GM23338 (cell line): Measurements from ENCODE around the gene PIK3R4. TPM values are rescaled to one million over a fixed set of nuclear protein-coding genes. Genes with fewer than 3 reads are reported as not detected.

ENCODE experiments used
- ATAC-seq: fragments of 200-7000 bp; cut with Tn5 transposase; 3 replicates; pipeline ENCODE4 v1.9.1; 2020
- DNase-seq: peaks from one replicate; pipeline ENCODE4 v3.0.0-alpha.2; 2015; ENCODE audit warnings: low spot score
- H2AFZ ChIP-seq: fragments of 200-600 bp; sonication (generic); 2 replicates; pipeline ENCODE4 v1.8.0; 2016; ENCODE audit warnings: antibody characterized with exemption, mild to moderate bottlenecking, moderate library complexity
- H3F3A ChIP-seq: fragments of 200-600 bp; sonication (generic); replicated peaks from 2 replicates; pipeline ENCODE4 v1.8.0; 2017; ENCODE audit warnings: antibody characterized with exemption, mixed run types, low read depth
- H3K27ac ChIP-seq: fragments of 200-600 bp; sonication (generic); 2 replicates; pipeline ENCODE4 v1.6.1; 2016; ENCODE audit warnings: low read depth
- H3K27me3 ChIP-seq: fragments of 200-600 bp; sonication (generic); 2 replicates; pipeline ENCODE4 v1.8.0; 2016; ENCODE audit warnings: mild to moderate bottlenecking, mixed run types, moderate library complexity; ENCODE audit not compliant: insufficient read depth
- H3K36me3 ChIP-seq: fragments of 200-600 bp; sonication (generic); 2 replicates; pipeline ENCODE4 v1.8.0; 2016; ENCODE audit warnings: mild to moderate bottlenecking; ENCODE audit not compliant: insufficient read depth
- H3K4me1 ChIP-seq: fragments of 200-600 bp; sonication (generic); 2 replicates; pipeline ENCODE4 v1.8.0; 2016; ENCODE audit warnings: mild to moderate bottlenecking, moderate library complexity; ENCODE audit not compliant: insufficient read depth
- H3K4me2 ChIP-seq: fragments of 200-600 bp; sonication (generic); 2 replicates; pipeline ENCODE4 v1.7.1; 2017; ENCODE audit warnings: mixed run types
- H3K4me3 ChIP-seq: fragments of 200-600 bp; sonication (generic); 2 replicates; pipeline ENCODE4 v1.6.1; 2016; ENCODE audit warnings: mixed run types
- H3K79me2 ChIP-seq: fragments of 200-600 bp; sonication (generic); replicated peaks from 2 replicates; pipeline ENCODE4 v1.8.0; 2017; ENCODE audit warnings: mild to moderate bottlenecking; ENCODE audit not compliant: insufficient read depth
- H3K9me2 ChIP-seq: fragments of 200-600 bp; sonication (generic); 2 replicates; pipeline ENCODE4 v1.8.0; 2017; ENCODE audit not compliant: insufficient read depth
- H4K20me1 ChIP-seq: fragments of 200-600 bp; sonication (generic); replicated peaks from 2 replicates; pipeline ENCODE4 v1.8.0; 2017; ENCODE audit warnings: mild to moderate bottlenecking; ENCODE audit not compliant: insufficient read depth
- H3K27ac Mint-ChIP-seq: 2 replicates; pipeline ENCODE4 v1.8.0; 2020; ENCODE audit warnings: inconsistent platforms, mild to moderate bottlenecking, moderate library complexity, mixed read lengths
- H3K27me3 Mint-ChIP-seq: 3 replicates; pipeline ENCODE4 v1.8.0; 2022; ENCODE audit warnings: low read depth, mild to moderate bottlenecking, moderate library complexity, mixed read lengths, inconsistent platforms; ENCODE audit not compliant: insufficient read depth, poor library complexity
- H3K36me3 Mint-ChIP-seq: 3 replicates; pipeline ENCODE4 v1.8.0; 2021; ENCODE audit warnings: low read depth, mild to moderate bottlenecking, inconsistent platforms, moderate library complexity, mixed read lengths
- H3K4me1 Mint-ChIP-seq: 3 replicates; pipeline ENCODE4 v1.8.0; 2020; ENCODE audit warnings: mild to moderate bottlenecking, inconsistent platforms, mixed read lengths
- H3K4me3 Mint-ChIP-seq: 3 replicates; pipeline ENCODE4 v1.8.0; 2021; ENCODE audit warnings: moderate library complexity, mild to moderate bottlenecking, inconsistent platforms, mixed read lengths
- H3K9me3 Mint-ChIP-seq: 3 replicates; pipeline ENCODE4 v1.8.0; 2020; ENCODE audit warnings: moderate library complexity, mild to moderate bottlenecking, inconsistent platforms, mixed read lengths
- CREB1 ChIP-seq: fragments of 250-450 bp; sonication (Bioruptor Pico); IDR thresholded peaks from 2 replicates; pipeline ENCODE4 v1.5.0; 2020; ENCODE audit warnings: low read depth, mild to moderate bottlenecking, moderate library complexity
- EZH2 ChIP-seq: fragments of 200-600 bp; sonication (generic); IDR thresholded peaks from one replicate; pipeline ENCODE4 v1.8.0; 2017; ENCODE audit warnings: antibody characterized with exemption, mild to moderate bottlenecking, low read depth; ENCODE audit not compliant: unreplicated experiment
- EZH2phosphoT487 ChIP-seq: fragments of 200-600 bp; sonication (generic); IDR thresholded peaks from one replicate; pipeline ENCODE4 v1.8.1; 2018; ENCODE audit warnings: antibody characterized with exemption; ENCODE audit not compliant: unreplicated experiment
- JUNB ChIP-seq: IDR thresholded peaks from one replicate; pipeline ENCODE4 v1.6.1; 2016; ENCODE audit warnings: antibody characterized with exemption; ENCODE audit not compliant: unreplicated experiment
- POLR2AphosphoS5 ChIP-seq: IDR thresholded peaks from 2 replicates; pipeline ENCODE4 v1.6.1; 2016; ENCODE audit warnings: antibody characterized with exemption, low read depth
- STAT1 ChIP-seq: IDR thresholded peaks from one replicate; pipeline ENCODE4 v1.6.1; 2016; ENCODE audit warnings: antibody characterized with exemption; ENCODE audit not compliant: unreplicated experiment
- ZNF114 ChIP-seq: fragments of 250-450 bp; sonication (Bioruptor Pico); IDR thresholded peaks from 2 replicates; pipeline ENCODE4 v1.5.0; 2020; ENCODE audit warnings: mild to moderate bottlenecking, moderate library complexity
- ZNF331 ChIP-seq: fragments of 250-450 bp; sonication (Bioruptor Pico); IDR thresholded peaks from 2 replicates; pipeline ENCODE4 v1.5.0; 2020; ENCODE audit warnings: low read depth, mild to moderate bottlenecking, moderate library complexity
- polyA plus RNA-seq: library from polyadenylated mRNA; unstranded; fragments of >200 nt; fragmentation: Nextera tagmentation; extraction: Ambion mirVana; gene quantifications from 2 replicates; pipeline ENCODE4 v1.2.1, GENCODE V29; 2016
- total RNA-seq: library from RNA; depleted of rRNA; stranded (reverse); fragments of >200 nt; shearing (Covaris generic); gene quantifications from 2 replicates; pipeline ENCODE4 v1.2.3, GENCODE V29; 2014
- TF ChIP-seq, protein P1 (sequence below): fragments of 250-450 bp; sonication (Bioruptor Pico); IDR thresholded peaks from 2 replicates; pipeline ENCODE4 v1.5.0; 2020; ENCODE audit warnings: mild to moderate bottlenecking, moderate library complexity
- TF ChIP-seq, protein P2 (sequence below), 2 experiments: fragments of 200-600 bp in 1 of 2; sonication (generic) in 1 of 2; conservative IDR thresholded peaks; 2 replicates each; pipeline versions ENCODE4 v1.5.1 to v1.6.1; 2016 to 2017; ENCODE audit warnings: antibody characterized with exemption in 2 of 2, low read depth in 2 of 2, mild to moderate bottlenecking in 2 of 2, moderate library complexity in 1 of 2
- TF ChIP-seq, protein P3 (sequence below): IDR thresholded peaks from one replicate; pipeline ENCODE4 v1.6.1; 2018; ENCODE audit warnings: antibody characterized with exemption; ENCODE audit not compliant: unreplicated experiment

Gene PIK3R4
- total and polyA plus RNA-seq, 2 experiments from 2014 or later = 48.8 to 65.1 TPM

DNA sequence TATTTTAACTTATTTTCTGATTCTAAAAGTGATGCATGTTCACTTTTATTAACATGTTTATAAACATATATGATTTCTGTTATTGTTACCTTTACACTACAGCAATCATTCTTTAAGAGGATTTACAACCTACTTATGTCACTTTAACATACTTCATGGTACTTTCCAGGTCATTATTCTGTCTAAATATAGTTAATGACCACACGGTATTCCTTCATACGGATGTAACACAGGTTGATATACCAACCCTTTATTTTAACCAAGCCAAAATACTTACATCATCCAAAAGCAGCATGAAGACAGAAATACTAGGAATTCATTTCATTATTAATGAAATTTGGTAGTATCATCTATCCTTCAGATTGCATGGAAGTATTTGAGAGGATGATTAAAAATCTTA is 18.6 kb downstream of the PIK3R4 start:
- H4K20me1 ChIP-seq = no peaks in the 10 kb centered on the region
- TF ChIP-seq EZH2 (no peak), POLR2AphosphoS5 (no peak), CREB1 (CRISPR knock-in tag) (no peak), STAT1 (no peak), EZH2phosphoT487 (no peak), JUNB (no peak), ZNF331 (no peak), ZNF114 (CRISPR knock-in tag) (no peak)
- TF ChIP-seq, protein P1, sequence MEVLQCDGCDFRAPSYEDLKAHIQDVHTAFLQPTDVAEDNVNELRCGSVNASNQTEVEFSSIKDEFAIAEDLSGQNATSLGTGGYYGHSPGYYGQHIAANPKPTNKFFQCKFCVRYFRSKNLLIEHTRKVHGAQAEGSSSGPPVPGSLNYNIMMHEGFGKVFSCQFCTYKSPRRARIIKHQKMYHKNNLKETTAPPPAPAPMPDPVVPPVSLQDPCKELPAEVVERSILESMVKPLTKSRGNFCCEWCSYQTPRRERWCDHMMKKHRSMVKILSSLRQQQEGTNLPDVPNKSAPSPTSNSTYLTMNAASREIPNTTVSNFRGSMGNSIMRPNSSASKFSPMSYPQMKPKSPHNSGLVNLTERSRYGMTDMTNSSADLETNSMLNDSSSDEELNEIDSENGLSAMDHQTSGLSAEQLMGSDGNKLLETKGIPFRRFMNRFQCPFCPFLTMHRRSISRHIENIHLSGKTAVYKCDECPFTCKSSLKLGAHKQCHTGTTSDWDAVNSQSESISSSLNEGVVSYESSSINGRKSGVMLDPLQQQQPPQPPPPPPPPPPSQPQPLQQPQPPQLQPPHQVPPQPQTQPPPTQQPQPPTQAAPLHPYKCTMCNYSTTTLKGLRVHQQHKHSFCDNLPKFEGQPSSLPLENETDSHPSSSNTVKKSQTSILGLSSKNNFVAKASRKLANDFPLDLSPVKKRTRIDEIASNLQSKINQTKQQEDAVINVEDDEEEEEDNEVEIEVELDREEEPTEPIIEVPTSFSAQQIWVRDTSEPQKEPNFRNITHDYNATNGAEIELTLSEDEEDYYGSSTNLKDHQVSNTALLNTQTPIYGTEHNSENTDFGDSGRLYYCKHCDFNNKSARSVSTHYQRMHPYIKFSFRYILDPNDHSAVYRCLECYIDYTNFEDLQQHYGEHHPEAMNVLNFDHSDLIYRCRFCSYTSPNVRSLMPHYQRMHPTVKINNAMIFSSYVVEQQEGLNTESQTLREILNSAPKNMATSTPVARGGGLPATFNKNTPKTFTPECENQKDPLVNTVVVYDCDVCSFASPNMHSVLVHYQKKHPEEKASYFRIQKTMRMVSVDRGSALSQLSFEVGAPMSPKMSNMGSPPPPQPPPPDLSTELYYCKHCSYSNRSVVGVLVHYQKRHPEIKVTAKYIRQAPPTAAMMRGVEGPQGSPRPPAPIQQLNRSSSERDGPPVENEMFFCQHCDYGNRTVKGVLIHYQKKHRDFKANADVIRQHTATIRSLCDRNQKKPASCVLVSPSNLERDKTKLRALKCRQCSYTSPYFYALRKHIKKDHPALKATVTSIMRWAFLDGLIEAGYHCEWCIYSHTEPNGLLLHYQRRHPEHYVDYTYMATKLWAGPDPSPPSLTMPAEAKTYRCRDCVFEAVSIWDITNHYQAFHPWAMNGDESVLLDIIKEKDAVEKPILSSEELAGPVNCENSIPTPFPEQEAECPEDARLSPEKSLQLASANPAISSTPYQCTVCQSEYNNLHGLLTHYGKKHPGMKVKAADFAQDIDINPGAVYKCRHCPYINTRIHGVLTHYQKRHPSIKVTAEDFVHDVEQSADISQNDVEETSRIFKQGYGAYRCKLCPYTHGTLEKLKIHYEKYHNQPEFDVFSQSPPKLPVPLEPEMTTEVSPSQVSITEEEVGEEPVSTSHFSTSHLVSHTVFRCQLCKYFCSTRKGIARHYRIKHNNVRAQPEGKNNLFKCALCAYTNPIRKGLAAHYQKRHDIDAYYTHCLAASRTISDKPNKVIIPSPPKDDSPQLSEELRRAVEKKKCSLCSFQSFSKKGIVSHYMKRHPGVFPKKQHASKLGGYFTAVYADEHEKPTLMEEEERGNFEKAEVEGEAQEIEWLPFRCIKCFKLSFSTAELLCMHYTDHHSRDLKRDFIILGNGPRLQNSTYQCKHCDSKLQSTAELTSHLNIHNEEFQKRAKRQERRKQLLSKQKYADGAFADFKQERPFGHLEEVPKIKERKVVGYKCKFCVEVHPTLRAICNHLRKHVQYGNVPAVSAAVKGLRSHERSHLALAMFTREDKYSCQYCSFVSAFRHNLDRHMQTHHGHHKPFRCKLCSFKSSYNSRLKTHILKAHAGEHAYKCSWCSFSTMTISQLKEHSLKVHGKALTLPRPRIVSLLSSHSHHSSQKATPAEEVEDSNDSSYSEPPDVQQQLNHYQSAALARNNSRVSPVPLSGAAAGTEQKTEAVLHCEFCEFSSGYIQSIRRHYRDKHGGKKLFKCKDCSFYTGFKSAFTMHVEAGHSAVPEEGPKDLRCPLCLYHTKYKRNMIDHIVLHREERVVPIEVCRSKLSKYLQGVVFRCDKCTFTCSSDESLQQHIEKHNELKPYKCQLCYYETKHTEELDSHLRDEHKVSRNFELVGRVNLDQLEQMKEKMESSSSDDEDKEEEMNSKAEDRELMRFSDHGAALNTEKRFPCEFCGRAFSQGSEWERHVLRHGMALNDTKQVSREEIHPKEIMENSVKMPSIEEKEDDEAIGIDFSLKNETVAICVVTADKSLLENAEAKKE (CRISPR knock-in tag) = no peak
- TF ChIP-seq, protein P2, sequence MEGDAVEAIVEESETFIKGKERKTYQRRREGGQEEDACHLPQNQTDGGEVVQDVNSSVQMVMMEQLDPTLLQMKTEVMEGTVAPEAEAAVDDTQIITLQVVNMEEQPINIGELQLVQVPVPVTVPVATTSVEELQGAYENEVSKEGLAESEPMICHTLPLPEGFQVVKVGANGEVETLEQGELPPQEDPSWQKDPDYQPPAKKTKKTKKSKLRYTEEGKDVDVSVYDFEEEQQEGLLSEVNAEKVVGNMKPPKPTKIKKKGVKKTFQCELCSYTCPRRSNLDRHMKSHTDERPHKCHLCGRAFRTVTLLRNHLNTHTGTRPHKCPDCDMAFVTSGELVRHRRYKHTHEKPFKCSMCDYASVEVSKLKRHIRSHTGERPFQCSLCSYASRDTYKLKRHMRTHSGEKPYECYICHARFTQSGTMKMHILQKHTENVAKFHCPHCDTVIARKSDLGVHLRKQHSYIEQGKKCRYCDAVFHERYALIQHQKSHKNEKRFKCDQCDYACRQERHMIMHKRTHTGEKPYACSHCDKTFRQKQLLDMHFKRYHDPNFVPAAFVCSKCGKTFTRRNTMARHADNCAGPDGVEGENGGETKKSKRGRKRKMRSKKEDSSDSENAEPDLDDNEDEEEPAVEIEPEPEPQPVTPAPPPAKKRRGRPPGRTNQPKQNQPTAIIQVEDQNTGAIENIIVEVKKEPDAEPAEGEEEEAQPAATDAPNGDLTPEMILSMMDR (conservative IDR thresholded peaks at IDR 0.05; ENCODE audit: low read depth in 2 of 2) = no peak
- TF ChIP-seq, protein P3, sequence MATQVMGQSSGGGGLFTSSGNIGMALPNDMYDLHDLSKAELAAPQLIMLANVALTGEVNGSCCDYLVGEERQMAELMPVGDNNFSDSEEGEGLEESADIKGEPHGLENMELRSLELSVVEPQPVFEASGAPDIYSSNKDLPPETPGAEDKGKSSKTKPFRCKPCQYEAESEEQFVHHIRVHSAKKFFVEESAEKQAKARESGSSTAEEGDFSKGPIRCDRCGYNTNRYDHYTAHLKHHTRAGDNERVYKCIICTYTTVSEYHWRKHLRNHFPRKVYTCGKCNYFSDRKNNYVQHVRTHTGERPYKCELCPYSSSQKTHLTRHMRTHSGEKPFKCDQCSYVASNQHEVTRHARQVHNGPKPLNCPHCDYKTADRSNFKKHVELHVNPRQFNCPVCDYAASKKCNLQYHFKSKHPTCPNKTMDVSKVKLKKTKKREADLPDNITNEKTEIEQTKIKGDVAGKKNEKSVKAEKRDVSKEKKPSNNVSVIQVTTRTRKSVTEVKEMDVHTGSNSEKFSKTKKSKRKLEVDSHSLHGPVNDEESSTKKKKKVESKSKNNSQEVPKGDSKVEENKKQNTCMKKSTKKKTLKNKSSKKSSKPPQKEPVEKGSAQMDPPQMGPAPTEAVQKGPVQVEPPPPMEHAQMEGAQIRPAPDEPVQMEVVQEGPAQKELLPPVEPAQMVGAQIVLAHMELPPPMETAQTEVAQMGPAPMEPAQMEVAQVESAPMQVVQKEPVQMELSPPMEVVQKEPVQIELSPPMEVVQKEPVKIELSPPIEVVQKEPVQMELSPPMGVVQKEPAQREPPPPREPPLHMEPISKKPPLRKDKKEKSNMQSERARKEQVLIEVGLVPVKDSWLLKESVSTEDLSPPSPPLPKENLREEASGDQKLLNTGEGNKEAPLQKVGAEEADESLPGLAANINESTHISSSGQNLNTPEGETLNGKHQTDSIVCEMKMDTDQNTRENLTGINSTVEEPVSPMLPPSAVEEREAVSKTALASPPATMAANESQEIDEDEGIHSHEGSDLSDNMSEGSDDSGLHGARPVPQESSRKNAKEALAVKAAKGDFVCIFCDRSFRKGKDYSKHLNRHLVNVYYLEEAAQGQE = no peak
- no peaks in the 10 kb centered on the region for H3K27me3 ChIP-seq
- H3K4me3 ChIP-seq = no peak overlapping the region
- no peak overlapping the region for H2AFZ ChIP-seq
- peaks cover 6% of the 10 kb centered on the region; the same call in 1 of the 2 replicates for H3K36me3 ChIP-seq
- no peak overlapping the region for H3K4me3 Mint-ChIP-seq
- no peak overlapping the region for H3K27ac ChIP-seq
- no peak overlapping the region for H3K4me2 ChIP-seq
- no peaks in the 10 kb centered on the region for H3K9me2 ChIP-seq
- DNase-seq = no peak
- H3K79me2 ChIP-seq = no peaks in the 10 kb centered on the region; the same call in 1 of the 2 replicates
- H3F3A ChIP-seq = no peaks in the 10 kb centered on the region
- H3K27ac Mint-ChIP-seq = no peak overlapping the region
- H3K36me3 Mint-ChIP-seq = peaks cover 15% of the 10 kb centered on the region
- peaks cover 3% of the 10 kb centered on the region; the same call in 1 of the 2 replicates for H3K4me1 ChIP-seq
- no peak for ATAC-seq
- H3K4me1 Mint-ChIP-seq = peaks cover 7% of the 10 kb centered on the region; the same call in 2 of the 3 replicates
- no peaks in the 10 kb centered on the region for H3K9me3 Mint-ChIP-seq
- no peaks in the 10 kb centered on the region for H3K27me3 Mint-ChIP-seq
